SK-N-SH (cell line): ENCODE results near the gene DPEP1. TPM values are rescaled to one million over a fixed set of nuclear protein-coding genes. Genes with fewer than 3 reads are reported as not detected.

Experiments
- CTCF ChIA-PET: fragments of 300-600, 350-600 bp; formaldehyde crosslinking; extraction: SDS; loops from one replicate; lab custom pipeline; 2021; lab: Yijun Ruan, JAX
- POLR2A ChIA-PET: fragments of 350-600 bp; sonication (Branson Sonifier 250); formaldehyde crosslinking; extraction: SDS; loops from one replicate; lab custom pipeline; 2020; ENCODE audit warnings: antibody characterized with exemption, inconsistent platforms; lab: Yijun Ruan, JAX
- DNase-seq: peaks from one replicate; pipeline ENCODE4 v3.0.0; 2012
- H2AFZ ChIP-seq: fragments of 200-600 bp; sonication (generic); 2 replicates; pipeline ENCODE4 v1.8.1; 2016; ENCODE audit warnings: antibody characterized with exemption, mild to moderate bottlenecking, low read depth
- H3F3A ChIP-seq: fragments of 200-600 bp; sonication (generic); replicated peaks from 2 replicates; pipeline ENCODE3; 2016; ENCODE audit warnings: antibody characterized with exemption, mild to moderate bottlenecking; ENCODE audit not compliant: insufficient read depth
- H3K27ac ChIP-seq, 2 experiments: fragments of 200-500 bp in 1 of 2; fragments of 200-600 bp in 1 of 2; sonication (Bioruptor generic) in 1 of 2; sonication (generic), shearing (Covaris generic) in 1 of 2; 2 replicates each; pipeline versions ENCODE4 v1.5.1 to v1.6.1; 2014 to 2016; ENCODE audit warnings: low read depth in 2 of 2, inconsistent platforms in 1 of 2, low read length in 1 of 2, mild to moderate bottlenecking in 1 of 2, mixed read lengths in 1 of 2
- H3K27me3 ChIP-seq: fragments of 200-600 bp; sonication (generic), shearing (Covaris generic); 2 replicates; pipeline ENCODE4 v1.6.1; 2016; ENCODE audit warnings: mixed run types; ENCODE audit not compliant: insufficient read depth
- H3K36me3 ChIP-seq, 2 experiments: fragments of 200-500 bp in 1 of 2; fragments of 200-600 bp in 1 of 2; sonication (Bioruptor generic) in 1 of 2; sonication (generic) in 1 of 2; replicated peaks in 1 of 2; 2 replicates each; pipeline versions ENCODE3 to v1.5.1; 2014 to 2016; ENCODE audit warnings: low read length in 1 of 2, mild to moderate bottlenecking in 1 of 2; ENCODE audit not compliant: insufficient read depth in 2 of 2, control insufficient read depth in 1 of 2
- H3K4me1 ChIP-seq, 2 experiments: fragments of 200-500 bp in 1 of 2; fragments of 200-600 bp in 1 of 2; sonication (Bioruptor generic) in 1 of 2; sonication (generic), shearing (Covaris generic) in 1 of 2; 2 replicates each; pipeline versions ENCODE4 v1.5.1 to v1.6.1; 2014 to 2016; ENCODE audit warnings: low read depth in 1 of 2, low read length in 1 of 2, mixed run types in 1 of 2; ENCODE audit not compliant: insufficient read depth in 2 of 2, control insufficient read depth in 1 of 2
- H3K4me2 ChIP-seq: fragments of 200-600 bp; sonication (generic), shearing (Covaris generic); 2 replicates; pipeline ENCODE4 v1.6.1; 2017; ENCODE audit warnings: mixed run types
- H3K4me3 ChIP-seq, 2 experiments: fragments of 200-500 bp in 1 of 2; fragments of 200-600 bp in 1 of 2; sonication (Bioruptor generic) in 1 of 2; sonication (generic), shearing (Covaris generic) in 1 of 2; 2 replicates each; pipeline versions ENCODE4 v1.5.1 to v1.8.1; 2014 to 2016; ENCODE audit warnings: low read depth in 2 of 2, inconsistent platforms in 1 of 2, low read length in 1 of 2, mild to moderate bottlenecking in 1 of 2, mixed read lengths in 1 of 2, moderate library complexity in 1 of 2
- H3K79me2 ChIP-seq: fragments of 200-600 bp; sonication (generic); 2 replicates; pipeline ENCODE4 v1.8.1; 2017; ENCODE audit warnings: mild to moderate bottlenecking; ENCODE audit not compliant: insufficient read depth
- H3K9ac ChIP-seq: fragments of 200-600 bp; sonication (generic); 2 replicates; pipeline ENCODE4 v1.6.1; 2017; ENCODE audit warnings: mixed run types
- H3K9me2 ChIP-seq: fragments of 200-600 bp; sonication (generic); 2 replicates; pipeline ENCODE4 v1.6.1; 2017; ENCODE audit warnings: mixed run types
- H3K9me3 ChIP-seq: fragments of 200-600 bp; sonication (generic); 2 replicates; pipeline ENCODE4 v1.6.1; 2017; ENCODE audit warnings: mixed run types, mild to moderate bottlenecking, moderate library complexity
- H4K20me1 ChIP-seq: fragments of 200-600 bp; sonication (generic); 2 replicates; pipeline ENCODE4 v1.6.1; 2017; ENCODE audit warnings: mild to moderate bottlenecking, mixed run types; ENCODE audit not compliant: insufficient read depth
- CTCF ChIP-seq: fragments of 200-600 bp; sonication (generic); IDR thresholded peaks from 2 replicates; pipeline ENCODE4 v1.6.1; 2017; ENCODE audit warnings: antibody characterized with exemption, mild to moderate bottlenecking, moderate library complexity
- ELF1 ChIP-seq: IDR thresholded peaks from 2 replicates; pipeline ENCODE4 v1.4.0; 2012
- EP300 ChIP-seq, 2 experiments: IDR thresholded peaks; 2 replicates each; pipeline versions ENCODE4 v1.4.0 to v1.6.1; 2012; ENCODE audit warnings: borderline replicate concordance in 1 of 2, low read depth in 1 of 2, low read length in 1 of 2
- EZH2phosphoT487 ChIP-seq: fragments of 200-600 bp; sonication (generic); IDR thresholded peaks from 2 replicates; pipeline ENCODE4 v1.6.1; 2017; ENCODE audit warnings: low read depth, mixed run types, mild to moderate bottlenecking, antibody characterized with exemption, moderate library complexity, borderline replicate concordance
- FOXM1 ChIP-seq: IDR thresholded peaks from 2 replicates; pipeline ENCODE4 v1.4.0; 2012; ENCODE audit warnings: low read depth, mild to moderate bottlenecking
- GABPA ChIP-seq: IDR thresholded peaks from 2 replicates; pipeline ENCODE4 v1.4.0; 2012; ENCODE audit warnings: low read depth, mild to moderate bottlenecking
- GATA2 ChIP-seq: sonication (generic); formaldehyde crosslinking; IDR thresholded peaks from 2 replicates; pipeline ENCODE4 v1.5.0; 2020; ENCODE audit warnings: mild to moderate bottlenecking, missing genetic modification reagents
- IRF3 ChIP-seq: fragments of 150-350 bp; IDR thresholded peaks from 2 replicates; pipeline ENCODE4 v1.6.1; 2016; ENCODE audit warnings: mild to moderate bottlenecking, low read depth, low read length
- JUND ChIP-seq: IDR thresholded peaks from 2 replicates; pipeline ENCODE4 v1.4.0; 2012
- MEF2A ChIP-seq: IDR thresholded peaks from 2 replicates; pipeline ENCODE4 v1.4.0; 2012; ENCODE audit warnings: low read depth, borderline replicate concordance
- NFIC ChIP-seq: IDR thresholded peaks from 2 replicates; pipeline ENCODE4 v1.4.0; 2012; ENCODE audit warnings: borderline replicate concordance
- NRF1 ChIP-seq: IDR thresholded peaks from 2 replicates; pipeline ENCODE4 v1.6.1; 2012; ENCODE audit warnings: low read depth, mild to moderate bottlenecking, low read length
- POLR2AphosphoS5 ChIP-seq: IDR thresholded peaks from 2 replicates; pipeline ENCODE4 v1.6.1; 2012; ENCODE audit warnings: low read depth, low read length
- RAD21 ChIP-seq: IDR thresholded peaks from 2 replicates; pipeline ENCODE4 v1.6.1; 2012; ENCODE audit warnings: mild to moderate bottlenecking, low read length
- REST ChIP-seq: IDR thresholded peaks from 2 replicates; pipeline ENCODE4 v1.6.1; 2012; ENCODE audit warnings: mild to moderate bottlenecking, low read depth, low read length, moderate library complexity
- RFX5 ChIP-seq: IDR thresholded peaks from 2 replicates; pipeline ENCODE4 v1.6.1; 2012; ENCODE audit warnings: mild to moderate bottlenecking, improper control_type of control experiment, low read length
- SIN3A ChIP-seq: IDR thresholded peaks from 2 replicates; pipeline ENCODE4 v1.6.1; 2012; ENCODE audit warnings: low read depth, mild to moderate bottlenecking, low read length, moderate library complexity, borderline replicate concordance
- TAF1 ChIP-seq: IDR thresholded peaks from 2 replicates; pipeline ENCODE4 v1.6.1; 2012; ENCODE audit warnings: low read depth, mild to moderate bottlenecking, low read length, moderate library complexity, borderline replicate concordance
- USF2 ChIP-seq: fragments of 150-350 bp; IDR thresholded peaks from 2 replicates; pipeline ENCODE4 v1.6.1; 2017; ENCODE audit warnings: antibody characterized with exemption, low read length, low read depth, borderline replicate concordance
- YY1 ChIP-seq: IDR thresholded peaks from 2 replicates; pipeline ENCODE4 v1.4.0; 2012; ENCODE audit warnings: low read depth, mild to moderate bottlenecking
- WGBS: methylation state at CpG from one replicate; pipeline ENCODE4 v1.1.6; 2017; ENCODE audit warnings: low lambda C conversion rate; 5-methylcytosine and 5-hydroxymethylcytosine counted together
- polyA plus RNA-seq, 3 experiments: library from polyadenylated mRNA; depleted of rRNA; stranded (reverse); fragments of >200 nt; gene quantifications; 2 replicates each; pipeline ENCODE4 v1.2.3, GENCODE V29; 2012

Gene DPEP1
- polyA plus RNA-seq, 1 of the 3 experiments (the other 2 are of a cell fraction): 0.05 TPM

- H4K20me1 ChIP-seq: no peaks in the 10 kb centered on the region
- no peak overlapping the region for H3K4me2 ChIP-seq
- no peak overlapping the region for H3K4me3 ChIP-seq
- no peaks in the 10 kb centered on the region for H3K9me2 ChIP-seq
- 84% methylated on average over 9 of the region's 10 CpGs for WGBS
- TF ChIP-seq GATA2 (CRISPR knock-in tag): no peak
- TF ChIP-seq FOXM1: no peak
- no peak for TF ChIP-seq USF2
- TF ChIP-seq RFX5: no peak
- TF ChIP-seq JUND: no peak
- no peak for TF ChIP-seq MEF2A
- no peak for TF ChIP-seq CTCF
- TF ChIP-seq NFIC: no peak
- no peak for TF ChIP-seq EP300 (IDR thresholded peaks at IDR 0.05; ENCODE audit: borderline replicate concordance in 1 of 2, low read depth in 1 of 2, low read length in 1 of 2)
- no peak overlapping the region for H3K9ac ChIP-seq
- CTCF ChIA-PET: no interaction called here
- no peak for DNase-seq
- peaks cover 0 to 7% of the 10 kb centered on the region in 2 experiments; a peak in 1 of 4 replicates for H3K4me1 ChIP-seq
- peaks cover 12% of the 10 kb centered on the region for H3F3A ChIP-seq
- POLR2A ChIA-PET: no interaction called here
- no peaks in the 10 kb centered on the region for H3K9me3 ChIP-seq
- no peak overlapping the region for H2AFZ ChIP-seq
- H3K36me3 ChIP-seq: no peaks in the 10 kb centered on the region
- H3K27ac ChIP-seq: no peak overlapping the region
- no peaks in the 10 kb centered on the region for H3K79me2 ChIP-seq
- no peaks in the 10 kb centered on the region for H3K27me3 ChIP-seq
Measured at GRCh38 chr16:89638455-89638854, 25.0 kb downstream of the DPEP1 start.

- Histone ChIP-seq H4K20me1 (no peaks in the 10 kb centered on the region), H3K79me2 (no peaks in the 10 kb centered on the region), H3K9me2 (no peaks in the 10 kb centered on the region), H3K9ac (no peak overlapping the region), H2AFZ (no peak overlapping the region), H3K9me3 (no peaks in the 10 kb centered on the region), H3K4me1 (peaks cover 0 to 5% of the 10 kb centered on the region in 2 experiments; a peak in 1 of 4 replicates), H3K4me3 (no peak overlapping the region), H3K27ac (no peak overlapping the region), H3K4me2 (no peak overlapping the region), H3K27me3 (no peaks in the 10 kb centered on the region), H3F3A (peaks cover 6% of the 10 kb centered on the region), H3K36me3 (peaks cover 0 to 4% of the 10 kb centered on the region in 2 experiments)
- WGBS: 76% methylated on average over 6 of the region's 6 CpGs
- POLR2A ChIA-PET: no interaction called here
- DNase-seq: no peak
- CTCF ChIA-PET: interaction anchor here (1.3 to 4.0 kb wide), 3 partner anchors 10 to 75 kb away, joined by 3 to 44 read pairs (median 20); partner anchors contain the start of gene DPEP1
- TF ChIP-seq POLR2AphosphoS5 (no peak), NFIC (no peak), REST (no peak), NRF1 (no peak), RAD21 (no peak), TAF1 (no peak), USF2 (no peak), SIN3A (no peak), IRF3 (no peak), FOXM1 (no peak), EZH2phosphoT487 (no peak), GATA2 (CRISPR knock-in tag) (no peak), ELF1 (no peak), RFX5 (no peak), YY1 (no peak), GABPA (no peak), JUND (no peak)
Measured at GRCh38 chr16:89639385-89639784, 25.9 kb downstream of the DPEP1 start.
